GM21367 (cell line): ENCODE measurements around the gene ZGPAT.
"Not testable (repeated sequence)": the region's sequence is repeated elsewhere in the genome, so short reads cannot be mapped to it uniquely, and the experiment has no call there.

Source experiments
- ATAC-seq: cut with Tn5 transposase; IDR thresholded peaks from one replicate; pipeline ENCODE4 v1.9.1; 2021; ENCODE audit not compliant: unreplicated experiment

ZGPAT gene

DNA sequence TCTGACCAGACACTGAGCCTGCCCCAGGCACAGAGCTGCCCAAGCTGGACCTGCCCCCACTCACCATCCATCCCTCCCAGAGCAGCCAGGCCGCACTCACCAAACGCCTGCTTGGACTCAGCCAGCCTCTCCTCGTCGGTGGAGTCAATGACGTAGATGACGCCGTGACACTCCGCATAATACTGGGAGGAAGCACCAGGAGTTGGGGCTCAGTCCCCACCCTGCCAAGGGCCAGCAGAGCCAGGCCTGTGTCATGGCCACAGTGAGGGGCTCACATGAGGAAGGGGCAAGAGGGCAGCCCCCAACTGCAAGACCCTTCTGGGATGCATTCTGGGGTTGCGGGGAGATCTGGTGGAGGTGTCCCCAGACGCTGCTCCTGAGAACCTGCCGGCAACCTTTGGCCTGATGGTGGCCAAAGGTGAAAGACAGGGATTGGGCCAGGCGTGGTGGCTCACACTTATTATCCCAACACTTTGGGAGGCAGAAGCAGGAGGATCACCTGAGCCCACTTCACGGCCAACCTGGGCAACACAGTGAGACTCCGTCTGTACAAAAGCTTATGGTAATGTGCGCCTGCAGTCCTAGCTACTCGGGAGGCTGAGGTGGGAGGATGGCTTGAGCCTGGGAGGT lies 5.7 kb upstream of the ZGPAT start:
- no peak for ATAC-seq

DNA sequence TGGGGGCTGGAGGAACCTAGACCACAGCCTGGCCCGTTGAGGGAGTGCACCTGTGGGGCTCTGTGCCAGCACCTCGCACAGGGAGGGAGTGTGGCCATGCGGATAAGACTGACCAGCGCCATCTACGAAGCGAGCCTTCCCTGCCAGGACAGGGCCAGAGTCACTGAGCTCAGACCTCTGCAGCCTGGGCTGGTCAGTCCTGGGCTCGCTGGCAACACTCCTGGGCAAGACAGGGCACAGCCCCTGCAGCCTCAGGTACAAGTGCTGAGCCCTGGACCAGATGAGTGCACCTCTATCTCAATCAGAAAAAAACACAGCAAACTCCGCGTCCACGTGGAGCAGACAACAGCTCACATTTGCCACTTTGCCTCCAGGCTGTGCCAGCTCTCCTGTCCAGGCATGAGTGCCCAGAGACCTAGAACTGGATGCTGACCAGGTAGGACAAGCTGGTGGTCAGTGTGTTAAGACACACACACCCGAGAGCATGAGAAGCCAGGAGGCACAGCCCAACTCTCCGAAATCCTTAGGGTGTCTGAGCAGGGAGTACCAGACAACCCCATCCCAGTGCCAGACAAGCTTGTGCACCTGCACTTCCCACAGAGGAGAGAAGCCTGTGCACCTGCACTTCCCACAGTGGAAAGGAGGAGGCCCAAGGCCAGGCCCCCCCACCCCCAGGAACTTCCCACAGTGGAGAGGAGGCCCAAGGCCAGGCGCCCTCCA lies 4.9 kb upstream of the ZGPAT start:
- ATAC-seq = no peak

DNA sequence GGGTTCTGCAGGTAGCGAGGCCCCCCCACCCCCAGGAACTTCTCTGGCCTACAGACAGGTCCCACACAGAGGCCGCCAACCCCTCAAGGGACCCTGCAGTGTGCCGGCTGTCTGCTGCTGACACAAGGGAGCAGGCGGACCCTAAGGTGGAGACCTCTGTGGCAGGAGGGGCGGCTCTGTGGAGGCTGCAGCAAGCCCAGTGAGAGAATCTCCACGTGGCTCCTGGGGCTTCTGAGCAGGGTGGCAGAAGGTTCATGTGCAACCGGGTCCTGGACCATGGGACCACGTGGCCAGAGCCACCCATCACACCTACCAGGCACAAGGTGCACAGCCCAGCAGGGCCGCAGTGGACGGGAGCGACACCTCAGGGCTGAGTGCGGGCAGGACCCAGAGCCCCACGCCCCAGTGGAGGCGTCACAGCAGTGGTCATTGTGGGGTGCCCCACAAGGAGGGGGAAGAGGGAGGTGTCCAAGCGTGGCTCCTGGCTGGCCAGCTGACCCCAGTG lies 4.3 kb upstream of the ZGPAT start:
- ATAC-seq = no peak

DNA sequence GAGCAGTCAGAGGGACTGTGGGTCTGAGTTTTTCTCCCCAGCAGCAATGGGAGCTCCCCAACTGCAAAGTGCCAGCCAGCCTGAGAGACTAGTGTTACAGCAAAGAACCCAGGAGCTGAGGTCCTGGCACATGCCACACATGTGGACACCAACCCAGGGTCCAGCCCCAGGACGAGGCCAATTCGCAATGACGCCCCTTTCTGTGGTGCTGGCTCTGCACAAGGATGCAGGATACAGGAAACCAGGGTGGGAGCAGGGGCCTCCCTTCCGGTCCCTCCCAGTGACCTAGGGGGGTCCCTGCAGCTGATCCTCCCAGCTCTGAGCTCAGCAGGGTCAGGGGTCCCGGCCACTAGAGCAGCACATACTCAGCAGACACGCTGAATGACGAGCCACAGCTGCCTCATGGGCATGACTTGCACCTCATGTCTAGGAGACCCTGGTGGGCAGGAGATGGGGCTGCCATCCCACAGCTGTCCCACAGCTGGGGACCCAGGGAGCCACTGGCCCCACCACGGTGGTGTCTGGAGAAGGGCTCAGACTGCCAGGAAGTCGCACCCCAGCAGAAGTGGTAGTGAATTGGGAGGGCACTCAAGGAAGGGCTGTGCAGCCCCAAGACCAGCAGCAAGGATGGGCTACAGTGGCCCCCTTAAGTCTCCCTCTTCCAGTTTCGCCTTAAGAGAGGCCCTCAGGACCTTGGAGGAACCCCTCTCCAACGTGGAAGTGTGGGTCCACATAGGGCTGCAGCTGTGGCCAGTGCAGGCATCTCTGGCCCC lies 3.7 kb upstream of the ZGPAT start:
- no peak for ATAC-seq

DNA sequence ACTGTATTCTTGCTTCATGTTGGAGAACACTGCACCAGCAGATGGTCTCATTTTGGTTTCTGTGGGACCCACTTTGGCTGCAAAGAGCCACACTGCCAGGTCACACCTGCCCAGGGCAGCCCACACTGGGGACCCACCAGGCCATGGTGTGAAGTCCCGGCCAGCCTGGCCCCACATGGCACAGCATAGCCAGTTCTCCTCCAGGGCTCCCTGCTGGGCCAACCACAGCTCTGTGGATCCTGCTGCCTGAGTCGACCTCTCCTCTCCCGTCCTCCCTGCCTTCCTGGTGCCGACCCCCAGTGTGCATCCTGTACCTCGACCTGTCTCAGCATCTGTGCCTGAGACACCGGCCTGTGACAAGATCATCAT lies 3.1 kb upstream of the ZGPAT start:
- no peak for ATAC-seq

DNA sequence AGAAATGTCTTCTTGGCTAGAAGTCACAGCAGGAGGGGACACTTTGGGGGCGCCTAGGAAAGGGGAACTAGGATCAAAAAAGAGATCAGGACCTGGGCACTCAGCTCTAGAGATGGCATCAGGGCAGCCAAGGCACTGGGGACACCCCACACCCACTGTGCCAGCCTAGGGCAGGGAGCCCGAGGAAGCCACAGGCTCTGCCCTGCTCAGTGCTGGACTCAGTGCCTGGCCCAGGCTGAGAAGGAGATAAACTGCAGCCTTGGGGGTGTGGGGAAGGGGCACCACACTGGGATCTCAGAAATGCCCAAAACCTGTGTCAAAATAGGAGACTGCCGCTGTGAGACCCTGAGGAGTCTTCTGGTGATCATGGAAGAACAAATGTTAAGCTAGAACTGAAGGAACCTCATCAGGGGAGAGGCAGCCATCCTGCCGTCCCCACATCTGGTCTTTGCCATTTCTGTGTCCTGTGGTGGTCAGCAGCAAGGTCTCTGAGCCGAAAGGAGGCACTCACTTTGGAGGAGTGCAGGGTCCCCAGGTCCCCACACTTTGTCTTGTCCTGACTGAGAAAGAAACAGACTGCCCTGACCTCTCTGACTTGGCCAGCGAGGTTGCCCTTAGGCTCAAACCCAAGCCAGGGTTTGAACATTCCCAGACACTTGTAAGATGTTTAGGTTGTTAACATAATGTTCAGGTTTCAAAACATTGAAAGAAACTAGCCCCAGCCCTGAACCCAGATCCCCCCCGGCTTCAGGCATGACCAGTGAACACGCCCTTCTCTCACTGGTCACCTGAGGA lies 2.4 kb upstream of the ZGPAT start:
- no peak for ATAC-seq

DNA sequence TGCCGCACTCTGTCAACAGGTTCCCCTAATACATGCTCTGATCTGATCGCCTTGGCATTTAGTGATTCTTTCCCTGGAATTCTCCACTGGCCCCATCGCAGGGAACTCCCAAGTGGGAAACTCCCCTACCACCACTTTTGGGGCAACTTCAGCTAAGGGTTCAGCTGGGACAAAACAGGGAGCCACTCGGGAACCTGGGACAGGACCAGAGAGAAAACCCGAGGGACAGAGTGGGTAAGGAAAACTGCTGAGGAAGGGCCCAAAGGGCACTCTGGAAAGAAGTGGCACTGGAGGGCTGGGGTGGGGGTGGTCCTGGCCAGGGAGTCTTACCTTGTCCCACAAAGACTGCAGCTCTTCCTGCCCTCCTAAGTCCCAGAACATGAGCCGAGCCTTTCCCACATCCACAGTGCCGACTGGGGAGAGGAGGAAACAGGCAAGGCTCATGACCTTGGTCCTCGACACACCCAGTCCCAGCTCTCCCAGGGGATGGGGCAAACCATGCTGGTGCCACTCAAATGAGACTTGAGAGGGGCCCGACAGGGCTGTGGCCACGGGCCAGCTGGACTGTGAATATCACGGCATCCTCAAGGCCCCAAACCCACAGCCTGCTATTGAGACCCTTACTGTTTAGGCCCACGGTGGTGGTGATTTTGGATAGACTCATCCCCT lies 1.7 kb upstream of the ZGPAT start:
- no peak for ATAC-seq

DNA sequence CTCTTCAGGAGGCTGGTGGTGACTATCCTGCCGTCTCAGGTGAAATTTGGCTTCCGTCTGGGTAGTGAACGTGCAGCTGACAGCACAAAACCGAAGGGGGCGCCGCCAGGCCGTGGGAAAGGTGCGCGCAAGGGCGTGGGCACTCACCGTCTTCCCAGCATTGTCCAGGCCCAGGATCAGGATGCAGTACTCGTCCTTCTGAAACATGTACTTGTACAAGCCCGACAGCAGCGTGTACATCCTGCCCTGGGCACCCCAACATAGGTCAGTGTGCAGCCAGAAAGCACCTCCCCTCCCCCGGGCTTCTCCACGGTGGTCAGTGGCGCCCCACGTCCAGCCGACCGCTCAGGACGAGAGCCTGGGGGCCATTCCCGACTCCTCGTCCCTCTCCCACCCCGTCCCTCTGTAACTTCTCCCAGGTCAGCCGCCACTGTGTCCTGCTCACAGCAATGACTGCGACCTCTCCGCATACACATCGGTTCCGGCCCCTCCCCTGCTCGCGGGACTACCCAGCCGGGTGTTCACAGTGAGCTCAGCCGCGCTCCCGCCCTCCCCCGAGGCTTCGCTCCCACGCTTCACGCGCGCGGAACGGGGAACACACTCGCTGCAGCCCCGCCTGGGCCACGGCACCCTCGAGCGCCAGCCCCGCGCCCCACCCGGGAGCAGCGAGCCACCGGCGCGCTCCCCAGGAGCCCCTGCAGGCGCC lies 834 bp upstream of the ZGPAT start:
- peak; percentile 14 for ATAC-seq

DNA sequence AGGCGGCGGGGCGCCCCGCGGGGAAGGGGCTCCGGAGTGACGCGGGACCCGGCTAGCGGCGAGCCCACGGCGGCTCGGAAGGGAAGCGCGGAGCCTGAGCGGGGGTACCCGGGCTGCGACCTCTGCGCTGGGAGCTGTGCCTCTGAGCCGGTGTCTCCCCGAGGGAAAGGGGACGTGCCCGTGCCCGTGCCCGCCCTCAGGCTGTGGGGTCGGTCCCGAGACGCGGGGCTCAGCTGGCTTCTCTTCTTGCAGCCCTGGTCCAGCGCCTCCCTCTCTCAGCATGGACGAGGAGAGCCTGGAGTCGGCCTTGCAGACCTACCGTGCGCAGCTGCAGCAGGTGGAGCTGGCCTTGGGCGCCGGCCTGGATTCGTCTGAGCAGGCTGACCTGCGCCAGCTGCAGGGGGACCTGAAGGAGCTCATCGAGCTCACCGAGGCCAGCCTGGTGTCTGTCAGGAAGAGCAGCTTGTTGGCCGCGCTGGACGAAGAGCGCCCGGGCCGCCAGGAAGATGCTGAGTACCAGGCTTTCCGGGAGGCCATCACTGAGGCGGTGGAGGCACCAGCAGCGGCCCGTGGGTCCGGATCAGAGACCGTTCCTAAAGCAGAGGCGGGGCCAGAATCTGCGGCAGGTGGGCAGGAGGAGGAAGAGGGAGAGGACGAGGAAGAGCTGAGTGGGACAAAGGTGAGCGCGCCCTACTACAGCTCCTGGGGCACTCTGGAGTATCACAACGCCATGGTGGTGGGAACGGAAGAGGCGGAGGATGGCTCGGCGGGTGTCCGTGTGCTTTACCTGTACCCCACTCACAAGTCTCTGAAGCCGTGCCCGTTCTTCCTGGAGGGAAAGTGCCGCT lies 686 bp downstream of the ZGPAT start:
- ATAC-seq = peak; percentile 10

DNA sequence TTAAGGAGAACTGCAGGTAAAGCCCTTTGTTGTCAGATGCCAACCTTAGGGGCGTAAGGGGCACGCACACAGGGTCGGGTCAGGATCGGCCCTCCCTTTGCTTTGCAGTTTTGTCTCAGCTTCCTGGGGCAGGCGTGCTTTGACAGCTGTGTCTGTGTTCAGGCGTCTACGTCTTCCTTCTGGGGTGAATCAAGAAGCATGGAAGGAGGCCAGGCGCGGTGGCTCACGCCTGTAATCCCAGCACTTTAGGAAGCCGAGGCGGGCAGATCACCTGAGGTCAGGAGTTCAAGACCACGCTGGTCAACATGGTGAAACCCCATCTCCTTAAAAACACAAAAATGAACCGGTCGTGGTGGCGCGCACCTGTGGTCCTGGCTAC lies 1.3 kb downstream of the ZGPAT start:
- ATAC-seq = no peak

DNA sequence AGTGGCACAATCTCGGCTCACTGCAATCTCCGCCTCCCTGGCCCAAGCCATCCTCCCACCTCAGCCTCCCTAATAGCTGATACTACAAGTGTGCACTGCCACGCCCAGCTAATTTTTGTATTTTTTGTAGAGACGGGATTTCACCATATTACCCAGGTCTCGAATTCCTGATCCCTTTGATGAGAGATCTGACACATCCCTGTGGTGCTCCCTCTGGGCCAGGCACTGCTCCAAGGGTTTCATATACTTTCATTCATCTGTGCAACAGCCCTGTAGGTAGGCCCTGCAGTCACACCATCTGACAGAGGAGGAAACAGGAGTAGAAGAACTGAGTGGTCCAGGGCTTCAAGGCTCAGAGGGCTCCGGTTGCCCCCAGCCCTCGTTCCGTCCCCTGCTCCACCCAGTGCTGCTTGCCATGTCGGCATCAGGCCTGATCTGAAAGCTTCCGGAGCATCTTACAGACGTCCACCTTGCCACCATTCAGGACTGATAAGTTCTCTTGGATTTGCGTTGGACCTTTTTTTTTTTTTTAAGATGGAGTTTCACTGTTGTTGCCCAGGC lies 3.3 kb downstream of the ZGPAT start:
- no peak for ATAC-seq

DNA sequence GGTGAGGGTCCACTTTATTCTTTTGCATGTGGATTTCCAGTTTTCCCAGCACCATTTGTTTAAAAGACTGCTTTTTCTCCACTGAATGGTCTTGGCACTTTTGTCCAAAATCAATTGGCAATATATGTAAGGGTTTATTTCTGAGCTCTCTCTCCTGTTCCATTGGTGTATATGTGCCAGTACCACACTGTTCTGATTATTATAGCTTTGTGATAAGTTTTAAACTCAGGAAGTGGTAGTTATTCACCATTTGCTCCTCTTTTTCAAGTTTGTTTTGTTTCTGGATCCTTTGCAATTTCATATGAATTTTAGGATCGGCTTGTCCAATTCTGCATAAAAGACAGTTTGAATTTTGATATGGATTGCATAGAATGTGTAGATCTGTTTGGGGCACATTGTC lies 4.4 kb downstream of the ZGPAT start:
- no peak for ATAC-seq

DNA sequence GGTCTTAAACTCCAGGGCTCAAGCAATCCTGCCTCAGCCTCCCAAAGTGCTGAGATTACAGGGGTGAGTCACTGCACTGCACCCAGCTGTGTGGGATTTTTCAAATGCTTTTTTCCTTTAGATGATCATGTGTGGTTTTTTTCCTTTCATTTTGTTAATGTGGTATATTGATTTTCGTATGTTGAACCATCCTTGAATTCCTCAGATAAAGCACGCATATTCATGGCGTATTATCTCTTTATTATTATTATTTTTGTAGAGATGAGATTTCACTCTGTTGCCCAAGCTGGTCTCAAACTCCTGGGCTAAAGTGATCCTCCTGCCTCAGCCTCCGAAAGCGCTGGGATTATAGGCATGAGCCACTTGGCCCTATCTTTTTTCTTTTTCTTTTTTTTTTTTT lies 7.0 kb downstream of the ZGPAT start:
- no peak for ATAC-seq

DNA sequence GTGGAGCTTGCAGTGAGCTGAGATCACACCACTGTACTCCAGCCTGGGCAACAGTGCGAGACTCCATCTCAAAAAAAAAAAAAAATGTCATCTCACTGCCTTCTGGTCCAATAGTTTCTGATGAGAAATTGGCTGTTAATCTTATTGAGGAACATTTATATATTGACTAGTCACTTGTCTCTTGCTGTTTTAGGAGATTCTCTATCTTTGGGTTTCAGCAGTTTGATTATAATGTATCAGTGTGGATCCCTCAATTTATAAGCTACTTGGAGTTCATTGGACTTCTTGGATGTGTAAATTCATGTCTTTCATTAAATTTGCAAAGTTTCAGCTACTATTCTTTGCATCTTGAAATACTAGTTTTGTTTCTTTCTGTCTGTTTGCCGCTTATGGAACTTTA lies 11.2 kb downstream of the ZGPAT start:
- no peak for ATAC-seq

DNA sequence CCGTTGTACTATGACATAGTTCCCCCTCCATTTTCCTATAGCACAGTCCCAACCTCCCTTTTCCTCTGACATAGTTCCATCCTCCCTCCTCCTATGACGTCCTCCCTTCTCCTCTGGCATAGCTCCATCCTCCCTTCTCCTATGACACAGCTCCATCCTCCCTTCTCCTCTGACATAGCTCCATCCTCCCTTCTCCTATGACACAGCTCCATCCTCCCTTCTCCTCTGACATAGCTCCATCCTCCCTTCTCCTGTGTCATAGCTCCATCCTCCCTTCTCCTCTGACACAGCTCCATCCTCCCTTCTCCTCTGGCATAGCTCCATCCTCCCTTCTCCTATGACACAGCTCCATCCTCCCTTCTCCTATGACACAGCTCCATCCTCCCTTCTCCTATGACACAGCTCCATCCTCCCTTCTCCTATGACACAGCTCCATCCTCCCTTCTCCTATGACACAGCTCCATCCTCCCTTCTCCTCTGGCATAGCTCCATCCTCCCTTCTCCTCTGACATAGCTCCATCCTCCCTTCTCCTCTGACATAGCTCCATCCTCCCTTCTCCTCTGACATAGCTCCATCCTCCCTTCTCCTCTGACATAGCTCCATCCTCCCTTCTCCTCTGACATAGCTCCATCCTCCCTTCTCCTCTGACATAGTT lies 15.3 kb downstream of the ZGPAT start:
- not testable (repeated sequence) for ATAC-seq

DNA sequence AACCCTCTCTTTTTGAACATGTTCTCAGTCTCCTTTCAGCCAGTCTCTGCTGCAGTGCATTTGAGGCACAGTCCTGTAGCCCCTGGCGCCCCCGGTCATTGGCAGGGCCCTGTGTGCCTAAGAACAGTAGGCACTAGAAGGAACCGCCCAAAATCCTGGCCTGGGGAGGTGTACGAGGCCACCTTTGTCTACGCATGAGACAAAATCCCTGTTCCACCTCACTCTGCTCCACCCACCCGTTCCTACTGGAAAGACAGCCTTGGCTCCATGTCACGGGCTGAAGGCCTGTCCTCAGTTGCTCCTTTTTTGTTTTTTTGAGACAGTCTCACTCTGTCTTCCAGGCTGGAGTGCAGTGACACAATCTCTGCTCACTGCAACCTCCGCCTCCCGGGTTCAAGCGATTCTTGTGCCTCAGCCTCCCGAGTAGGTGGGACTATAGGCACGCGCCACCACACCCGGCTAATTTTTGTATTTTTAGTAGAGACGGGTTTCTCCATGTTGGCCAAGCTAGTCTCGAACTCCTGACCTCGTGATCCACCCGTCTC lies 22.4 kb downstream of the ZGPAT start:
- not testable (repeated sequence) for ATAC-seq

DNA sequence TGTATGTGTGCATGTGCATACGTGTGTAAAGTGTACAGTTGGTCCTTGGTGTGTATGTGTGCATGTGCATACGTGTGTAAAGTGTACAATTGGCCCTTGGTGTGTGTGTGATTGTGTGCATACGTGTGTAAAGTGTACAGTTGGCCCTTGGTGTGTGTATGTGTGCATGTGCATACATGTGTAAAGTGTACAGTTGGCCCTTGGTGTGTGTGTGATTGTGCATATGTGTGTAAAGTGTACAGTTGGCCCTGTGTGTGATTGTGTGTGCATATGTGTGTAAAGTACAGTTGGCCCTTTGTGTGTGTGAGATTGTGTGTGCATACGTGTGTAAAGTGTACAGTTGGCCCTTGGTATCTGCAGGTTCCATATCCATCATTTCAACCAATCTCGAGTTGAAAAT lies 23.6 kb downstream of the ZGPAT start:
- ATAC-seq = no peak
